HCT116 (cell line): ENCODE data around the gene HHAT. TPM values are rescaled to one million over a fixed set of nuclear protein-coding genes. Genes with fewer than 3 reads are reported as not detected.

ENCODE experiments used
- ATAC-seq: fragments of 200-7000 bp; cut with Tn5 transposase; 2 replicates; pipeline ENCODE4 v1.9.1; 2020; ENCODE audit warnings: mild to moderate bottlenecking, moderate library complexity
- BruUV-seq: library from RNA; stranded (reverse); fragments of 400-500 nt; replicated peaks from 2 replicates; lab custom pipeline; 2021; lab: Mats Ljungman, UMichigan
- CTCF ChIA-PET: fragments of 300-600 bp; sonication (Branson Sonifier 250); formaldehyde crosslinking; loops from one replicate; lab custom pipeline; 2021; ENCODE audit warnings: antibody characterized with exemption; lab: Charles Lee
- POLR2A ChIA-PET: fragments of 300-600, 350-600 bp; sonication (Branson Sonifier 250); formaldehyde crosslinking; loops from one replicate; lab custom pipeline; 2021; ENCODE audit warnings: antibody characterized with exemption; lab: Charles Lee
- RAD21 ChIA-PET, 2 experiments: fragments of 300-600 bp; sonication (Branson Sonifier 250); formaldehyde crosslinking; loops; one replicate each; lab custom pipeline; 2023; ENCODE audit warnings: low total read pairs in 2 of 2; ENCODE audit not compliant: uncharacterized antibody in 2 of 2, unreplicated experiment in 2 of 2, low non-redundant PET in 1 of 2; lab: Charles Lee
- DNase-seq: peaks from one replicate; pipeline ENCODE4 v3.0.0-alpha.2; 2010; ENCODE audit warnings: low read depth, low spot score
- H2AFZ ChIP-seq: fragments of 200-600 bp; shearing (Covaris generic), sonication (generic); 2 replicates; pipeline ENCODE4 v1.6.1; 2017; ENCODE audit warnings: low read depth, mixed run types, mixed read lengths, antibody characterized with exemption, low read length; ENCODE audit not compliant: poor library complexity, severe bottlenecking
- H3K27ac ChIP-seq: 2 replicates; pipeline ENCODE4 v1.5.1; 2012; ENCODE audit warnings: low read depth, low read length
- H3K27me3 ChIP-seq: fragments of 200-600 bp; sonication (generic); 2 replicates; pipeline ENCODE4 v1.6.1; 2016; ENCODE audit warnings: mixed run types, low read length, mixed read lengths; ENCODE audit not compliant: insufficient read depth
- H3K36me3 ChIP-seq, 2 experiments: fragments of 200-500 bp in 1 of 2; fragments of 200-600 bp in 1 of 2; sonication (Bioruptor generic) in 1 of 2; sonication (generic) in 1 of 2; 2 replicates each; pipeline versions ENCODE4 v1.5.1 to v1.6.1; 2014 to 2016; ENCODE audit warnings: low read length in 2 of 2, inconsistent platforms in 1 of 2, mixed read lengths in 1 of 2, mixed run types in 1 of 2; ENCODE audit not compliant: insufficient read depth in 2 of 2, control insufficient read depth in 1 of 2
- H3K4me1 ChIP-seq, 2 experiments: fragments of 200-600 bp in 1 of 2; sonication (generic) in 1 of 2; 2 replicates each; pipeline versions ENCODE4 v1.5.1 to v1.6.1; 2012 to 2017; ENCODE audit warnings: low read length in 2 of 2, inconsistent platforms in 1 of 2, mild to moderate bottlenecking in 1 of 2, mixed read lengths in 1 of 2, mixed run types in 1 of 2, moderate library complexity in 1 of 2; ENCODE audit not compliant: insufficient read depth in 2 of 2, control insufficient read depth in 1 of 2
- H3K4me2 ChIP-seq: fragments of 200-600 bp; sonication (generic); 2 replicates; pipeline ENCODE4 v1.6.1; 2017; ENCODE audit warnings: mixed run types, low read length, mixed read lengths
- H3K4me3 ChIP-seq, 2 experiments: fragments of 200-600 bp in 1 of 2; sonication (generic) in 1 of 2; replicated peaks in 1 of 2; 2 replicates each; pipeline ENCODE4 v1.5.1; 2011 to 2016; ENCODE audit warnings: low read length in 2 of 2, control low read depth in 1 of 2, low read depth in 1 of 2, mild to moderate bottlenecking in 1 of 2, mixed read lengths in 1 of 2, mixed run types in 1 of 2
- H3K79me2 ChIP-seq: fragments of 200-600 bp; sonication (generic); 2 replicates; pipeline ENCODE4 v1.6.1; 2017; ENCODE audit warnings: mild to moderate bottlenecking, mixed run types, low read length, moderate library complexity, mixed read lengths; ENCODE audit not compliant: insufficient read depth
- H3K9ac ChIP-seq: fragments of 200-600 bp; sonication (generic); 2 replicates; pipeline ENCODE4 v1.6.1; 2016; ENCODE audit warnings: low read length, mixed read lengths
- H3K9me2 ChIP-seq: fragments of 200-600 bp; sonication (generic), shearing (Covaris generic); 2 replicates; pipeline ENCODE4 v1.6.1; 2017; ENCODE audit warnings: mixed run types, mild to moderate bottlenecking, moderate library complexity; ENCODE audit not compliant: insufficient read depth
- H3K9me3 ChIP-seq, 2 experiments: fragments of 200-500 bp in 1 of 2; fragments of 200-600 bp in 1 of 2; sonication (Bioruptor generic) in 1 of 2; sonication (generic) in 1 of 2; 2 replicates each; pipeline ENCODE4 v1.6.1; 2014 to 2017; ENCODE audit warnings: low read length in 2 of 2, mixed read lengths in 2 of 2, inconsistent platforms in 1 of 2, low read depth in 1 of 2, mild to moderate bottlenecking in 1 of 2, mixed run types in 1 of 2, moderate library complexity in 1 of 2; ENCODE audit not compliant: control insufficient read depth in 1 of 2, insufficient read depth in 1 of 2
- H4K20me1 ChIP-seq: fragments of 200-600 bp; sonication (generic), shearing (Covaris generic); 2 replicates; pipeline ENCODE4 v1.6.1; 2017; ENCODE audit warnings: mixed run types, mild to moderate bottlenecking, moderate library complexity; ENCODE audit not compliant: insufficient read depth
- CBX3 ChIP-seq: IDR thresholded peaks from 2 replicates; pipeline ENCODE4 v1.6.1; 2012; ENCODE audit warnings: low read depth
- EGR1 ChIP-seq: IDR thresholded peaks from 2 replicates; pipeline ENCODE4 v1.6.1; 2012; ENCODE audit warnings: low read depth
- EZH2phosphoT487 ChIP-seq: fragments of 200-600 bp; IDR thresholded peaks from 2 replicates; pipeline ENCODE4 v1.6.1; 2018; ENCODE audit warnings: antibody characterized with exemption, borderline replicate concordance
- JUND ChIP-seq: IDR thresholded peaks from 2 replicates; pipeline ENCODE4 v1.6.1; 2012
- RAD21 ChIP-seq: IDR thresholded peaks from 2 replicates; pipeline ENCODE4 v1.6.1; 2012; ENCODE audit warnings: low read depth, mild to moderate bottlenecking
- REST ChIP-seq: IDR thresholded peaks from 2 replicates; pipeline ENCODE4 v1.6.1; 2012; ENCODE audit warnings: low read depth
- SIN3A ChIP-seq: IDR thresholded peaks from 2 replicates; pipeline ENCODE4 v1.6.1; 2012; ENCODE audit warnings: low read depth
- ZFX ChIP-seq: fragments of 450-650 bp; IDR thresholded peaks from 2 replicates; pipeline ENCODE4 v1.6.1; 2017
- ZNF274 ChIP-seq: fragments of 200-500 bp; sonication (Bioruptor generic); IDR thresholded peaks from 2 replicates; pipeline ENCODE4 v1.6.1; 2014; ENCODE audit warnings: mild to moderate bottlenecking, low read depth, low read length, inconsistent platforms
- intact Hi-C: fragments of 100-400 bp; cut with micrococcal nuclease; formaldehyde crosslinking; loops from 2 replicates; pipeline ENCODE4 v1.10.0; 2022
- total RNA-seq: library from RNA; stranded (reverse); gene quantifications from one replicate; pipeline ENCODE4 v1.2.1, GENCODE V29; 2021; ENCODE audit not compliant: unreplicated experiment

The HHAT gene
- total RNA-seq, 1 experiment from 2014 or later = 2.7 TPM

- intact Hi-C loops = no loop called here
- ChIA-PET CTCF (no interaction called here), POLR2A (no interaction called here), RAD21 (no interaction called here)
- TF ChIP-seq RAD21 (no peak), JUND (no peak), ZNF274 (no peak), ZFX (no peak), EZH2phosphoT487 (no peak), EGR1 (no peak), SIN3A (no peak), CBX3 (no peak), REST (no peak)
- H3K79me2 ChIP-seq = no peaks in the 10 kb centered on the region
- BruUV-seq = no TSS peak
- no peaks in the 10 kb centered on the region for H3K36me3 ChIP-seq
- no peak overlapping the region for H3K4me3 ChIP-seq
- no peak for DNase-seq
- H3K27ac ChIP-seq = no peak overlapping the region
- H3K4me2 ChIP-seq = no peak overlapping the region
- no peak overlapping the region for H2AFZ ChIP-seq
- H3K9ac ChIP-seq = no peak overlapping the region
- H3K27me3 ChIP-seq = peaks cover 6% of the 10 kb centered on the region; the same call in 1 of the 2 replicates
- H3K4me1 ChIP-seq = no peaks in the 10 kb centered on the region
- H3K9me3 ChIP-seq = no peaks in the 10 kb centered on the region
- no peaks in the 10 kb centered on the region for H3K9me2 ChIP-seq
- H4K20me1 ChIP-seq = no peaks in the 10 kb centered on the region
- no peak for ATAC-seq
Observed at GRCh38 chr1:210506689-210507088, 178.0 kb downstream of the HHAT start.
